HepG2 (cell line): ENCODE measurements around the gene LYZL1.

Experiments used
- GABPA ChIP-seq, 2 experiments: IDR thresholded peaks; 2 replicates each; pipeline ENCODE4 v1.6.1; 2011 to 2016; ENCODE audit warnings: low read depth in 2 of 2, low read length in 1 of 2, missing biosample characterization in 1 of 2, missing genetic modification characterization in 1 of 2
- GATAD1 ChIP-seq: IDR thresholded peaks from 2 replicates; pipeline ENCODE4 v1.6.1; 2016; ENCODE audit warnings: missing genetic modification reagents, missing compliant biosample characterization
- HDAC6 ChIP-seq: fragments of 200-600 bp; sonication (generic); IDR thresholded peaks from 2 replicates; pipeline ENCODE4 v1.7.0; 2017; ENCODE audit warnings: mild to moderate bottlenecking, antibody characterized with exemption, low read length, low read depth
- MEIS2 ChIP-seq: sonication (generic); formaldehyde crosslinking; IDR thresholded peaks from 2 replicates; pipeline ENCODE4 v1.9.0; 2021; ENCODE audit warnings: mild to moderate bottlenecking, missing genetic modification reagents
- ONECUT2 ChIP-seq: sonication (generic); formaldehyde crosslinking; IDR thresholded peaks from 2 replicates; pipeline ENCODE4 v1.4.0; 2020; ENCODE audit warnings: missing genetic modification reagents
- PCBP1 ChIP-seq: fragments of 200-400 bp; formaldehyde crosslinking; IDR thresholded peaks from 2 replicates; pipeline ENCODE4 v1.6.1; 2017; ENCODE audit warnings: mild to moderate bottlenecking, low read depth, low read length, borderline replicate concordance
- ZFX ChIP-seq: sonication (generic); formaldehyde crosslinking; IDR thresholded peaks from 2 replicates; pipeline ENCODE4 v1.4.0; 2020; ENCODE audit warnings: mild to moderate bottlenecking, low read depth, missing genetic modification reagents, moderate library complexity
- ZNF749 ChIP-seq: sonication (generic); formaldehyde crosslinking; IDR thresholded peaks from 2 replicates; pipeline ENCODE4 v1.8.0; 2022; ENCODE audit warnings: mild to moderate bottlenecking, missing genetic modification reagents, moderate library complexity, borderline replicate concordance

GRCh38 chr10:29309465-29309864, 20.6 kb downstream of the LYZL1 start:
- no peak for TF ChIP-seq PCBP1
- no peak for TF ChIP-seq GABPA (IDR thresholded peaks at IDR 0.05; ENCODE audit: low read depth, low read length)
- no peak for TF ChIP-seq GABPA (CRISPR knock-in tag; IDR thresholded peaks at IDR 0.05; ENCODE audit: low read depth)
- TF ChIP-seq MEIS2 (CRISPR knock-in tag), result no peak
- no peak for TF ChIP-seq HDAC6
- no peak for TF ChIP-seq GATAD1 (CRISPR knock-in tag)
- no peak for TF ChIP-seq ZFX
- TF ChIP-seq ONECUT2 (CRISPR knock-in tag), result no peak
- TF ChIP-seq ZNF749, result no peak
